Activated naive CD4-positive, alpha-beta T cell (primary cell): ENCODE data around the gene AIPL1.

Experiments used
- DNase-seq, 4 experiments: peaks; one replicate each; lab custom pipeline; 2025; lab: John Stamatoyannopoulos, UW

Gene AIPL1

GRCh38 chr17:6449307-6449706, 14.4 kb upstream of the AIPL1 start:
- DNase-seq = no peak

GRCh38 chr17:6448473-6448872, 13.6 kb upstream of the AIPL1 start:
- no peak for DNase-seq

DNA sequence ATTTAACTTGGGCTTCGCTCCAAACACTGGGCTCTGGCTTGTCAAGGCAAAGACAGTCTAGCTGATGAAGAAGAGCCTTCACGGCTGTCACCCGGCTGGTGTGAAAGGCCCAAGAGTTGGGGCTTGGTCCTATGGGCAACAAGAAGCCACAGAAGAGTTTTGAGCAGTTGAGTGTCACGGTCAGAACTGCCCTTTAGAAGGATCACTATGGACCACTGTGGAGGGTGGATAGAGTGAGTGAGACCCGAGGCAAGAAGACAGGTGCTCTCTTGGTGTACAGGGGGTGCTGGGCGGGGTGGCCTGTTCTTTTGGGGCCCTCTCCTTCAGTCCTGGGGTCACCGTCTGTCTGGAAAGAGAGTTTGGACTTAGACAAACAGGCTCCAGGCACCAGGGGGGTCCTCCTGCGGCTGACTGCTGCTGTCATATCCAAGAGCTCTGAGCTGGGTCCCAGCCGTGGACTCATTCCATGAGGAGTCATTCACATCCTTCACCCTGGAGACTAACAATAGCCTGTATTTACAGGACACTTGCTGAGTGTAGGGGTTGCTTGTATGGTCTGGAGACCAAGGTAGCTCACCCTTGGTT, 11.7 kb upstream of the AIPL1 start:
- no peak for DNase-seq

- no peak for DNase-seq
Observed at GRCh38 chr17:6444571-6445335, 9.8 kb upstream of the AIPL1 start.

DNA sequence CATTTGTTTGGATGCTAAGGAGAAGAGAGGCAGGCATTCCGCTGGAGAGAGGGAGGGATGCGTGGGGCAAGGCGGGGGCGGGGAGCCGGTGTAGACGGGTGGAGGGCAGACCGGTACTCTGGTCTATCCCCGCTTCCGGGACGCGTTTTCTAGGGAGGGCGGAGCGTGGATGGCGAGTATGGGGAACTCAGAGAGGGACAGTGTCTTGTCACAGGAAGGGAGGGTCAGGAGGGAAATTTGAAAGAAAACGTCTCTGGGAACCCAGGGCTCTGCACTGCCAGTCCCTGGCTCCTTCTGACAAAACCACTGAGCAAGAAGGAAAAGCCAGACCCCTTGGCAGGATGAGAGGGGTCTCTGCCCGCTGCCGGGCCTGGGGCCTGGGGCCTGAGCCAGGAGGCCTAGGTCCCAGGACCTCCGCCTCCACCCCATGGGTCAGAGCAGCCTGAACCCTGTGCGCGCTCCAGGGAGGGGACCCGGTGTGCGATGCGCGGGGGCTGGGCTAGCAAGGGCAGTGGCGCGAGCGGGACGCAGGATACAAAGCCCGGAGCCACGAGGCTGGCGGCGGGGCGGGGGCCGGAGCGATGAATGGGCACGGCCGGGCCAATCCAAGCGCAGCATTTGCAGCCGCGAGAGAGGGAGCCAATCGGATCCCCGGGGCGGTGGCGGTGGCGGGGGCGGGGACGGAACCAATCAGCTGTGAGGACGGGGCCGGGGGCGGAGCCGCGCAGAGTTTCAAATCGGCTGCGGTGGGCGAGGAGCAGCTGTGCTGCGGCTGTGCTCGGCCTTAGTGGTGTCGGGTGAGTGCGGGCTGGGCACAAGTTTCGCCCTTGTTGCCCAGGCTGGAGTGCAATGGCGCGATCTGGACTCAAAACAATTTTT, 9.0 kb upstream of the AIPL1 start, which contains the start of gene PIMREG:
Gene PIMREG, plus strand, starts transcription at position 764 of the 879 bp plus-strand sequence. CDS start 656 bp downstream, outside the sequence.
- peak; percentile 85 to 92 (median 86) for DNase-seq

- no peak for DNase-seq
Observed at GRCh38 chr17:6442775-6443174, 7.9 kb upstream of the AIPL1 start.

- DNase-seq = no peak
Observed at GRCh38 chr17:6439951-6440350, 5.0 kb upstream of the AIPL1 start.

DNA sequence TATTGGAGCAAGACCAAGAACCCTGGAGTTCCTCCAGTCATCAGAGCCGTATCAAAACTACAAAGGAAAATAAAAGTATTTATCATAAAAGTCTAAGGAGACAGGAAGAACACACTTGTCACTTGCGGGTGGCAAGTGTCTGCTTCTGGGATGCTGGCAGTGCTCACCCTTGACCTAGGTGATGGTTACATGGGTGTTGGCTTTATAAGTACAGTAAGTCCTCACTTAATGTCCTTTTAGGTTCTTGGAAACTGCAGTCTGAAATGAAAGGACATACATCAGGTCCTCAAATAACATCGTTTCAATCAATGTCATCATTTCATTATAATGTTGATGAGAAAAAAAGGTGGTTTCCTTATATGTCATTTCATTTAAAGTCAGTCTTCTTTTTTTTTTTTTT, 3.0 kb upstream of the AIPL1 start:
- no peak for DNase-seq

GRCh38 chr17:6437466-6437865, 2.5 kb upstream of the AIPL1 start:
- DNase-seq = no peak

DNA sequence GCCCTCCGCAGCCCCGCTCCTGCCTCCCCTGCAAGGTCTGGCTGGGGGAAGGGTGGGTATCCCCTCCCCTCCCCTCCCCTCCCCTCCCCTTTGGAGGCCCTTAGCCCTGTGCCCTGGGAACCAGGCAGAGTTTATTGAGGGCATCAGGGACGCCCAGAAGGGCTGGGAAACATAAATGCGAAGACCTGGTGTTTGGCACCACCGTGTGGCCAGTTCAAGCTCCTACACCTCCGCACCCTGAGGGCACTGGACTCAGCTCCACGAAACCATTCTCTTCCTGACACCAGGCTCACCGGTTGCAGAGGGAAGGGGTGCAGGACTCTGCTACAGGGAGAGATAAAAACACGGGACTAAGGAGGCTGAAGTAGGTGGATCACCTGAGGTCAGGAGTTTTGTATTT, 1.0 kb upstream of the AIPL1 start:
- peak in 2 of 4 experiments; percentile 24 to 48 for DNase-seq

GRCh38 chr17:6430769-6431168, 4.2 kb downstream of the AIPL1 start:
- DNase-seq = no peak

- no peak for DNase-seq
Observed at GRCh38 chr17:6429266-6429665, 5.7 kb downstream of the AIPL1 start.

GRCh38 chr17:6428207-6428965, 6.5 kb downstream of the AIPL1 start:
- DNase-seq = no peak

GRCh38 chr17:6427279-6427781, 7.6 kb downstream of the AIPL1 start:
- DNase-seq = no peak

- no peak for DNase-seq
Observed at GRCh38 chr17:6426356-6427101, 8.4 kb downstream of the AIPL1 start.

- no peak for DNase-seq
Observed at GRCh38 chr17:6425407-6425806, 9.5 kb downstream of the AIPL1 start.

GRCh38 chr17:6423931-6424330, 11.0 kb downstream of the AIPL1 start:
- DNase-seq = no peak

DNA sequence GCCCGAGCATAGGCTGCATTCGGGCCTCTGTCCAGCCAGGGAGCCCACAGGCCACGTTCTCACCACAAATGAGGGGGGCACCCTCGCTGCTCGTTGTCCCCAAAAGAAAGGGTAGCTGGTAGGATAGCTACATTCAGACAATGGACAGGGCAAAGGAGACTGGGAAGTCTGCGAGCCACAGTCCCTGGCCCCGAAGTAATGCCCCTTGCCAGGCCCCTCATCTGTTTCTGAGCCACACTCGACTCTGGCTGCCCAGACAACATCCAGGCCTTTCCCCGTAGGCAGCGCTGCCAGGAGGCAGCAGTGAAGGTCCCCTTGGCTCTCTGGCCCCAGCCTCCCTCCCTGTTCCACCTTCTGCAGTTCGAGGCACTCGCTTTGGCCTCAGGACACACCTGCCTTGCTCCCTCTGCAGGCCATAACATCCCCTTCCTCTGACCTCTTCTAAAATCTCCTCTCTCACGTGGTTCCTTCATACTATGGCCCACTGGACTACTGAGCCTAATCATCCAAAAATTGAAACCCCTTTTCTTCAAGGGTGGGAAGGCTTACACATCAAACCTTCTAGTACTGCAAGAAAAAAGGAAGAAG, 12.2 kb downstream of the AIPL1 start:
- DNase-seq = no peak

GRCh38 chr17:6421700-6422604, 13.0 kb downstream of the AIPL1 start:
- DNase-seq = peak; percentile 29 to 62 (median 45)
